HG03060 (cell line): ENCODE measurements around the gene RAI2.

Experiments
- ATAC-seq: cut with Tn5 transposase; IDR thresholded peaks from one replicate; pipeline ENCODE4 v1.9.1; 2021; ENCODE audit warnings: low read depth, moderate number of reproducible peaks; ENCODE audit not compliant: unreplicated experiment

Gene RAI2

GRCh38 chrX:17860811-17861488, at the start of gene RAI2:
Gene RAI2 (minus strand): TSS chrX:17861298. CDS start chrX:17802010, 59,288 bp downstream.
- no peak for ATAC-seq

GRCh38 chrX:17888421-17888820, 27.3 kb upstream of the RAI2 start:
- ATAC-seq = no peak

DNA sequence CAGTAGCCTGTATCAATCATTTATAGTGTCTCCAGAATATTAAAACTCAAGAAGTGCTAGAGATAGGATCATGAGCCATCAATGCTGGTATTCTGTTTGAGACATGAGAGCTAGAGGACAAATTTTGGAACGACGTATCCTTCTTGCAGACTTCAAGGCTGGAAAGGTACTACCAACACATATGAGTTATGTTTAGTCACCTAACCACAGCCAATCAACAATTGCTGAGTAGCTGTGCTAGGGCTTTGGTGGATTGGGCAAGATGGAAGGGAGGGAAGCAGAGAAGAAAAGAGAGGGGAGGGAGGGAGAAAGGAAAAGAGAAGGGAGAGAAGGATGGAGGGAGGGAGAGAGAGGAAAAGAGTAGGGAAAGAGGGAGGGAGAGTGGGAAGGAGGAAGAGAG, 21.6 kb upstream of the RAI2 start:
- ATAC-seq = no peak

DNA sequence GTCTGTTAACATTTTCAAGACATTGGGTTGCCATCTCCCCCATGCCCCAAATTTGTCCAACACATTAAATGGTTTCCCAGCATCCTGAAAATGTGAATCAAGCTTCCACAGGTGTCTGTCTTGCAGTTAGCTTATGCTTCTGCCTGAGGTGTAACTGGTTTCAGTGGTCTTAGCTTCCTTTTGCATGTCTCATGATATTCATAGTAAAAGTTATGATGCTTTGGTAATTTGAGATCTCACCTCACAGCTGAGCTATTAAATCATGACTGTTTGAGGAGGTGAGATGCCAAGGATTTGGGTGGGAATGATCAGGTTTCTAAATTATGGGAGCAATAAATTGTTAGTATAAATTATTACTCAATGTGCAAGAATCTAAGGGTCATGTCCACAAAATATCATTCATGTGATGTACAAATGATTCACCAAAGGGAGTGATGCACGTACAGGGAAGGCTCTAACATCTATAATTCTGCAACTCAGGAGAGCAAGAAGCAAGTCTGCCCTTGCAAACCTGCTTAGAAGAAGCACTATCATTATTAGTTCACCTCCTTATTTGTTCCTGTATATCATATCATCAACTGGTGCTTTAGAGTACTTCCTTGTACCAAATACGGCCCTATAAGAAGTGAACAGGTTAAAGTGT, 17.1 kb upstream of the RAI2 start:
- no peak for ATAC-seq

GRCh38 chrX:17876135-17876534, 15.0 kb upstream of the RAI2 start:
- no peak for ATAC-seq

DNA sequence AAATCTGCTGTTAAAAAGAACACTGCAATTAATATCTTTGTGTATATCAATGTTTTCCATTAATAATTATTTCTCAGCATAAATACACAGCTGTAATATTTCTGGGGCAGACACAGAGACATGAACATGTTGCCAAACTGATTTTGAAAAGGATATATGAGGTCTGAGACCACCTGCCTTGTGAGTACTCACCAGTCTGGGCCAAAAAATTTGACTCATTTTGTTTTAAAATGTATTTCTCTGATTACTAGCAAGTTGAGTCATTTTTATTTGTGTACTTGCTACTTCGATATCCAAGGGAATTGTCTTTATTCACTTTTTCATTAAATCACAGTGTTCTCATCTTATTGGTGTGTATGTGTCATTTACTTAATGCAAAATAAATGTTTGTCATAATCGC, 8.5 kb upstream of the RAI2 start:
- no peak for ATAC-seq

GRCh38 chrX:17861489-17862011, 452 bp upstream of the RAI2 start:
- ATAC-seq = no peak

GRCh38 chrX:17860179-17860780, 818 bp downstream of the RAI2 start:
- ATAC-seq = no peak

- ATAC-seq = no peak
These were observed 1.4 kb downstream of the RAI2 start for GRCh38 chrX:17859609-17860178.

GRCh38 chrX:17854531-17854930, 6.6 kb downstream of the RAI2 start:
- no peak for ATAC-seq

- no peak for ATAC-seq
These were observed 7.0 kb downstream of the RAI2 start for GRCh38 chrX:17854069-17854468.

DNA sequence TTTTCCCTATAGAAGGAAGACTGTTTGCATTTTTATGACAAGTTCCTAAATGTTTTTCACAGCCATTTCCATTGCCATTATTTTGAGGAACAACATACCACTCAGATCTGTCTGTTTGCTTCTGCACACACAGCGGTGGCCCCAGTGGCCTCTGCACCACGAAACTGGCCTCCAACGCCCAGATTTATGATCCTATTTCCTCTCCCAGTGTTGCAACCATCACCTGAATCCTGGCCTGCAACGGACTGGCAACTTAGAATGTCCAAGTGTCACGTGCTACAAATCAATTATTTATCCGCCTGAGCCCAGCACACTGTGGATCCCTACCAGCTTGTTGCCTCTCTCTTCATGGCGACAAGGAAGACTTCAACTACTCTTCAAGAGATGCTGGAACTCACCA, 9.2 kb downstream of the RAI2 start:
- ATAC-seq = no peak

DNA sequence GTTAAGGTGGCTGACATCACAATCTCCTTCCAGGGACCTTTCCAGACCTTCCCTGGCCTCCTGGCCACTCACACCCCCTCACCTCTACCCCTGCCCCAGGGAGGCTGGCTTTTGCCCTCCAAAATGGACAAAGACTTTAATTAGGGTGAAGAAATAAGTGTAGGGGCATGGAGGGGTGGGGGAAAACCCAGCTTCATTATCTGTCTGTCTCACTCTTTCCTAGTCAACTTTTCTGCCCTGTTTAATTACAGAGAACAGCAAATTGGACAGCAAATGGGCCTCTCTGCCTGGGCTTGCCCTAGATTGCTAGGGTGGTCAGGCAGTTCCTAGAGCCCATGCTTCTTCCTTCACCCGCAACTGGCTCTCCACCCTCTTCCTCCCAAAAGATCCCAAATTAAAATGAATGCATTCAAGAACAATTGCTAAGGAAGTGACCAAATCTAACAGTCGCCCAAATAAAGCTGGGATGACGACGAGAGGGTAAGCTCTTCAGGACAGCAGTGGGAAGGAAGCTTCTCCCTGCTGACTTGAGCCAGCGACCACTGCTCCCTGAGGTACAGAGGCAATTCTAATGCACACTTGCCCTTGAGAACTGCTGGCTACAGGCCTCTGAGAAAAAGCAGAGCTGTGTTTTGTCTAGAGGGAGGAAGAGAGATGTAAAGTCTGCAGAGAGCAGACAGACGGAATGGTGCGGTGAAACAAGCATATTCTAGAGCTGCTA, 12.4 kb downstream of the RAI2 start:
- no peak for ATAC-seq

GRCh38 chrX:17846045-17846444, 15.1 kb downstream of the RAI2 start:
- no peak for ATAC-seq

GRCh38 chrX:17844236-17844635, 16.9 kb downstream of the RAI2 start:
- ATAC-seq = no peak

GRCh38 chrX:17842769-17843525, 18.2 kb downstream of the RAI2 start:
- no peak for ATAC-seq

GRCh38 chrX:17839269-17839668, 21.8 kb downstream of the RAI2 start:
- no peak for ATAC-seq

DNA sequence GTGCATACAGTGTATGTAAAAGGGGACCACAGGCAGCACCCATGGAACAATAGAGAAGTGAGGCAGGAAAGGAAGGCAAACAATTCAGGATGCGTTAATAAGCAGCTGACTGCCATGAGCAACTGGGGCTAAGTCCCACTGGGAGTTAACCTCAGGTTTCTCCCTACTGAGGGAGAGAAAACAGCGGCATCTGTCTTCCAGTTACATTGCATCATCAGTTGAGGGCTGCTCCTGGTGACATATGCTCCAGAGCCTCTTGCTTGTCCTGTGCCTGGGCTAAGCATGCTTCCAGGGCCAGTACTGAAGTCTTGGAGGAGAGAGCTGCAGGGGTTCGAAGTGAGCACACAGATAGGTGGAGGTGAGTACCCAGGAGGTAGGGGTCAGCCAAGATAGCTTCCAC, 24.3 kb downstream of the RAI2 start:
- no peak for ATAC-seq

DNA sequence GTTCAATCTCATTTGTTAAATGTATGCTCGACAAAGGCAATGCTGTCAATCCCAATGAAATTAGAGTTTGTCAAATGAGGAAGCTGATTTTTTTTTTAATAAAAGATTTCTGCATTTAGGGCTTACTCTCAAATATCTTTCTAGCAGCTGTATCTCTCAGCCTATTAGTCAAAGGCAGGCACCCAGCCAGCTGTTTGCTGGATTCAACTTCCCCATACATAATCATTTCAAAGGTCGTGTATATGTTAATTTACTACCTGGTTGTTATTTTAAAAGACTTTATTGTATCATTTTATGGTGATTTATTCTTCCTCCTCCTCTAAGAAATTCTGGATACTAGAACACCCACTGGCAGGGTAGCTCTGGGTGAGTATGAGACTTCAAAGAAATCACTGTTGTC, 27.1 kb downstream of the RAI2 start:
- no peak for ATAC-seq

- no peak for ATAC-seq
These were observed 29.8 kb downstream of the RAI2 start for GRCh38 chrX:17831255-17831654.
